Sigmoid colon (tissue), 7 donors: ENCODE data around the gene SLC2A11. TPM values are rescaled to one million over a fixed set of nuclear protein-coding genes. Genes with fewer than 3 reads are reported as not detected.
"Not testable (repeated sequence)": the region's sequence is repeated elsewhere in the genome, so short reads cannot be mapped to it uniquely, and the experiment has no call there.

Experiments used
- DNase-seq: peaks from one replicate; pipeline ENCODE4 v3.0.0-alpha.2; 2019
- H3K27ac ChIP-seq, 4 donors: fragments of 200-600 bp; sonication (generic); one replicate each; pipeline ENCODE4 v1.5.1; 2016 to 2019; ENCODE audit warnings: mild to moderate bottlenecking in 1 of 4
- H3K27me3 ChIP-seq, 3 donors: fragments of 200-600 bp; sonication (generic); one replicate each; pipeline ENCODE4 v1.5.1; 2019; ENCODE audit warnings: mild to moderate bottlenecking in 1 of 3
- H3K36me3 ChIP-seq, 4 donors: fragments of 200-600 bp; sonication (generic); one replicate each; pipeline ENCODE4 v1.5.1; 2016 to 2019
- H3K4me1 ChIP-seq, 4 donors: fragments of 200-600 bp; sonication (generic); one replicate each; pipeline ENCODE4 v1.5.1; 2017 to 2019
- H3K4me3 ChIP-seq, 4 donors: fragments of 200-600 bp; sonication (generic); one replicate each; pipeline ENCODE4 v1.5.1; 2017 to 2019; ENCODE audit warnings: mild to moderate bottlenecking in 2 of 4, moderate library complexity in 1 of 4
- H3K9me3 ChIP-seq, 4 donors: fragments of 200-600 bp in 3 of 4; sonication (generic) in 3 of 4; one replicate each; pipeline versions ENCODE4 v1.5.1 to v1.6.1; 2013 to 2019
- CTCF ChIP-seq, 4 experiments: fragments of 450-650 bp in 3 of 4; fragments of 200-600 bp in 1 of 4; IDR thresholded peaks; one replicate each; pipeline ENCODE4 v1.5.1; 2016 to 2019; ENCODE audit warnings: antibody characterized with exemption in 4 of 4, mild to moderate bottlenecking in 3 of 4, moderate library complexity in 2 of 4
- EP300 ChIP-seq, 4 donors: sonication (generic); formaldehyde crosslinking; IDR thresholded peaks; one replicate each; pipeline ENCODE4 v1.6.1; 2017; ENCODE audit warnings: antibody characterized with exemption in 4 of 4
- POLR2A ChIP-seq, 2 donors: fragments of 450-650 bp; IDR thresholded peaks; one replicate each; pipeline ENCODE4 v1.6.1; 2016; ENCODE audit warnings: antibody characterized with exemption in 2 of 2, mild to moderate bottlenecking in 2 of 2, moderate library complexity in 2 of 2
- POLR2AphosphoS5 ChIP-seq, 4 donors: sonication (generic); formaldehyde crosslinking; IDR thresholded peaks; one replicate each; pipeline ENCODE4 v1.6.1; 2017; ENCODE audit warnings: antibody characterized with exemption in 4 of 4
- WGBS, 2 donors: extraction: QIAGEN DNeasy Blood & Tissue Kit; methylation state at CpG; one replicate each; pipeline ENCODE4 v1.1.7; 2013; 5-methylcytosine and 5-hydroxymethylcytosine counted together
- intact Hi-C: fragments of 100-400 bp; cut with DNase I; formaldehyde crosslinking; loops from one replicate; pipeline ENCODE4 v1.15.1; 2023
- polyA plus RNA-seq, 3 donors: library from polyadenylated mRNA; stranded (reverse); fragments of 200-250 nt; gene quantifications; one replicate each; pipeline ENCODE4 v1.2.3, GENCODE V29; 2013
- total RNA-seq, 4 donors: library from RNA; depleted of rRNA; stranded (reverse); fragments of >200 nt; gene quantifications; one replicate each; pipeline ENCODE4 v1.1.0, GENCODE V29; 2016
- donor health status: healthy with polysubstance abuse.
- donor health status: Bipolar disorder and iron deficiency.
- donor health status: healthy.

SLC2A11 gene
- total and polyA plus RNA-seq, 7 donors: 4.8 to 23.5 (median 13.8) TPM

- no peak overlapping the region for H3K4me3 ChIP-seq
- peaks cover 0 to 29% (median 15%) of the 10 kb centered on the region in 4 donors for H3K4me1 ChIP-seq
- TF ChIP-seq CTCF (IDR thresholded peaks at IDR 0.05) (no peak), POLR2A (IDR thresholded peaks at IDR 0.05) (no peak), EP300 (IDR thresholded peaks at IDR 0.05) (no peak), POLR2AphosphoS5 (IDR thresholded peaks at IDR 0.05) (no peak)
- WGBS, 2 donors: 92 to 93% methylated on average over 3 of the region's 3 CpGs
- no peaks in the 10 kb centered on the region for H3K9me3 ChIP-seq
- H3K27ac ChIP-seq: no peak overlapping the region
- peaks cover 0 to 19% (median 4%) of the 10 kb centered on the region in 4 donors for H3K36me3 ChIP-seq
- intact Hi-C loops: no loop called here
- no peaks in the 10 kb centered on the region for H3K27me3 ChIP-seq
- peak; percentile 41 for DNase-seq
These were observed 39.6 kb downstream of the SLC2A11 start for GRCh38 chr22:23897320-23897719.

- DNase-seq: no peak
- intact Hi-C loops: no loop called here
- Histone ChIP-seq H3K4me1 (peaks cover 0 to 29% (median 15%) of the 10 kb centered on the region in 4 donors), H3K36me3 (peaks cover 0 to 19% (median 4%) of the 10 kb centered on the region in 4 donors), H3K4me3 (no peak overlapping the region), H3K27me3 (no peaks in the 10 kb centered on the region), H3K27ac (no peak overlapping the region), H3K9me3 (no peaks in the 10 kb centered on the region)
- TF ChIP-seq POLR2AphosphoS5 (IDR thresholded peaks at IDR 0.05) (no peak), POLR2A (IDR thresholded peaks at IDR 0.05) (no peak), CTCF (IDR thresholded peaks at IDR 0.05) (no peak), EP300 (IDR thresholded peaks at IDR 0.05) (no peak)
- 61 to 78% methylated on average over 8 of the region's 8 CpGs for WGBS, 2 donors
These were observed 40.6 kb downstream of the SLC2A11 start for GRCh38 chr22:23898006-23898974.

- Histone ChIP-seq H3K36me3 (peaks cover 0 to 19% (median 4%) of the 10 kb centered on the region in 4 donors), H3K27ac (no peak overlapping the region), H3K9me3 (no peaks in the 10 kb centered on the region), H3K4me1 (peaks cover 0 to 20% (median 13%) of the 10 kb centered on the region in 4 donors), H3K27me3 (no peaks in the 10 kb centered on the region), H3K4me3 (no peak overlapping the region)
- WGBS, 2 donors: 86 to 90% methylated on average over 6 of the region's 6 CpGs
- DNase-seq: no peak
- intact Hi-C loops: no loop called here
- TF ChIP-seq POLR2AphosphoS5 (IDR thresholded peaks at IDR 0.05) (no peak), POLR2A (IDR thresholded peaks at IDR 0.05) (no peak), EP300 (IDR thresholded peaks at IDR 0.05) (no peak), CTCF (IDR thresholded peaks at IDR 0.05) (no peak)
These were observed 41.5 kb downstream of the SLC2A11 start for GRCh38 chr22:23899042-23899745.

- H3K27me3 ChIP-seq, DNase-seq, H3K27ac ChIP-seq, H3K9me3 ChIP-seq, intact Hi-C loops, H3K4me3 ChIP-seq: not testable (repeated sequence)
- H3K4me1 ChIP-seq: peaks cover 0 to 12% (median 11%) of the 10 kb centered on the region in 4 donors
- peaks cover 0 to 19% (median 4%) of the 10 kb centered on the region in 4 donors for H3K36me3 ChIP-seq
- WGBS, 2 donors: 79 to 93% methylated on average over 4 of the region's 4 CpGs
These were observed 42.6 kb downstream of the SLC2A11 start for GRCh38 chr22:23900227-23900626.

- Histone ChIP-seq H3K4me3 (no peak overlapping the region), H3K4me1 (no peaks in the 10 kb centered on the region), H3K36me3 (peaks cover 0 to 11% (median 4%) of the 10 kb centered on the region in 4 donors), H3K9me3 (no peaks in the 10 kb centered on the region), H3K27me3 (no peaks in the 10 kb centered on the region), H3K27ac (no peak overlapping the region)
- no peak for DNase-seq
- 87% methylated on average over 4 of the region's 4 CpGs for WGBS, 2 donors
- no peak for TF ChIP-seq POLR2AphosphoS5 (IDR thresholded peaks at IDR 0.05)
- no peak for TF ChIP-seq EP300 (IDR thresholded peaks at IDR 0.05)
- TF ChIP-seq POLR2A (IDR thresholded peaks at IDR 0.05): no peak
- TF ChIP-seq CTCF (IDR thresholded peaks at IDR 0.05): no peak
- intact Hi-C loops: no loop called here
These were observed 43.9 kb downstream of the SLC2A11 start for GRCh38 chr22:23901600-23901999.
